ENCODE data around the gene HS3ST4. TPM values are rescaled to one million over a fixed set of nuclear protein-coding genes. Genes with fewer than 3 reads are reported as not detected.

The HS3ST4 gene
- total RNA-seq, 5 donors from 2014 or later (not counting 1 experiment from before 2014, with no cell fraction given) = not detected

- Mint-ChIP-seq H3K36me3 (no peaks in the 10 kb centered on the region), H3K4me3 (no peak overlapping the region), H3K4me1 (no peaks in the 10 kb centered on the region), H3K27me3 (peaks cover 0 to 3% of the 10 kb centered on the region in 2 donors), H3K27ac (no peak overlapping the region), H3K9me3 (no peaks in the 10 kb centered on the region)
- Histone ChIP-seq H3K4me3 (ENCODE audit: control insufficient read depth in 1 of 2, extremely low read depth in 1 of 2, low read length in 1 of 2) (no peak overlapping the region), H3K36me3 (ENCODE audit: control insufficient read depth in 2 of 2, extremely low read depth in 1 of 2, insufficient read depth in 1 of 2, low read length in 1 of 2) (no peaks in the 10 kb centered on the region), H3K4me1 (ENCODE audit: control insufficient read depth in 1 of 2, extremely low read depth in 1 of 2, insufficient read depth in 2 of 2, low read length in 2 of 2) (no peaks in the 10 kb centered on the region), H3K27ac (ENCODE audit: low read length) (no peak overlapping the region), H3K9me3 (no peaks in the 10 kb centered on the region), H3K27me3 (replicated peaks in 1 of 2; ENCODE audit: control insufficient read depth in 2 of 2, extremely low read depth in 1 of 2, insufficient read depth in 2 of 2, low read length in 1 of 2) (peaks cover 0 to 8% of the 10 kb centered on the region in 2 experiments)
- WGBS (ENCODE audit: insufficient coverage) = no CpG with 5 or more reads among the region's 5 CpGs
- ChIA-PET CTCF (no interaction called here), POLR2A (no interaction called here)
- DNase-seq = no peak
- no peak for ATAC-seq (replicated peaks in 1 of 4)
These were observed 441.8 kb downstream of the HS3ST4 start for GRCh38 chr16:26133416-26134093.

- H3K4me3 ChIP-seq (ENCODE audit: control insufficient read depth in 1 of 2, extremely low read depth in 1 of 2, low read length in 1 of 2) = no peak overlapping the region
- H3K36me3 ChIP-seq (ENCODE audit: control insufficient read depth in 2 of 2, extremely low read depth in 1 of 2, insufficient read depth in 1 of 2, low read length in 1 of 2) = no peaks in the 10 kb centered on the region
- POLR2A ChIA-PET = no interaction called here
- H3K4me1 ChIP-seq (ENCODE audit: control insufficient read depth in 1 of 2, extremely low read depth in 1 of 2, insufficient read depth in 2 of 2, low read length in 2 of 2) = no peaks in the 10 kb centered on the region
- WGBS (ENCODE audit: insufficient coverage) = no CpG with 5 or more reads among the region's 2 CpGs
- ATAC-seq (replicated peaks in 1 of 4) = no peak
- H3K27ac ChIP-seq (ENCODE audit: low read length) = no peak overlapping the region
- Mint-ChIP-seq H3K36me3 (no peaks in the 10 kb centered on the region), H3K27ac (no peak overlapping the region), H3K27me3 (peaks cover 0 to 3% of the 10 kb centered on the region in 2 donors), H3K4me3 (no peak overlapping the region), H3K4me1 (no peaks in the 10 kb centered on the region), H3K9me3 (no peaks in the 10 kb centered on the region)
- no peak for DNase-seq
- H3K9me3 ChIP-seq = no peaks in the 10 kb centered on the region
- peaks cover 0 to 8% of the 10 kb centered on the region in 2 experiments for H3K27me3 ChIP-seq (replicated peaks in 1 of 2; ENCODE audit: control insufficient read depth in 2 of 2, extremely low read depth in 1 of 2, insufficient read depth in 2 of 2, low read length in 1 of 2)
- CTCF ChIA-PET = no interaction called here
These were observed 442.8 kb downstream of the HS3ST4 start for GRCh38 chr16:26134588-26134987.

- H3K27ac Mint-ChIP-seq = no peak overlapping the region
- no CpG with 5 or more reads among the region's 2 CpGs for WGBS (ENCODE audit: insufficient coverage)
- no peak for ATAC-seq (replicated peaks in 1 of 4)
- Histone ChIP-seq H3K36me3 (ENCODE audit: control insufficient read depth in 2 of 2, extremely low read depth in 1 of 2, insufficient read depth in 1 of 2, low read length in 1 of 2) (no peaks in the 10 kb centered on the region), H3K27me3 (replicated peaks in 1 of 2; ENCODE audit: control insufficient read depth in 2 of 2, extremely low read depth in 1 of 2, insufficient read depth in 2 of 2, low read length in 1 of 2) (peaks cover 0 to 8% of the 10 kb centered on the region in 2 experiments), H3K4me3 (ENCODE audit: control insufficient read depth in 1 of 2, extremely low read depth in 1 of 2, low read length in 1 of 2) (no peak overlapping the region), H3K4me1 (ENCODE audit: control insufficient read depth in 1 of 2, extremely low read depth in 1 of 2, insufficient read depth in 2 of 2, low read length in 2 of 2) (no peaks in the 10 kb centered on the region), H3K9me3 (no peaks in the 10 kb centered on the region), H3K27ac (ENCODE audit: low read length) (no peak overlapping the region)
- peaks cover 0 to 3% of the 10 kb centered on the region in 2 donors for H3K27me3 Mint-ChIP-seq
- no peaks in the 10 kb centered on the region for H3K4me1 Mint-ChIP-seq
- CTCF ChIA-PET = no interaction called here
- DNase-seq = no peak
- no peaks in the 10 kb centered on the region for H3K9me3 Mint-ChIP-seq
- H3K4me3 Mint-ChIP-seq = no peak overlapping the region
- no peaks in the 10 kb centered on the region for H3K36me3 Mint-ChIP-seq
- POLR2A ChIA-PET = no interaction called here
These were observed 446.2 kb downstream of the HS3ST4 start for GRCh38 chr16:26137956-26138355.

DNA sequence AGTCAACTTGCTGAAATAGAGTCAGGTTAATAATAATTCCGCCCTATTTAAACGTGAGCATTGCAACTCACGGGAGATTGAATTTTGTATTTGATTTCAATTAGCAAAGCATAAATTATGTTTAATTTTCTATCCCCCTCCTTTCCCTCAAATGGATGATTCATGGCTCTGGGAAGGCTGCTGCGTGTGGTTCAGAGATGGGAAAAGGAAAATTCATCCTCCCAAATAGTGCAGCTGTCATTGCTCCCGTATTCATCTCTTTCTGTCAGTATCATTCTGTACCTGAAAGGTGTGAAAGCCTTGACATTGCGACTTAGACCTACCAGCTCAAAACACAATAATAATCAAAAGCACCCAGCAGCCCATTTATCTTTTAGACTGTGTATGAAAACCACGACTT is 447.3 kb downstream of the HS3ST4 start:
- Histone ChIP-seq H3K4me1 (ENCODE audit: control insufficient read depth in 1 of 2, extremely low read depth in 1 of 2, insufficient read depth in 2 of 2, low read length in 2 of 2) (no peaks in the 10 kb centered on the region), H3K4me3 (ENCODE audit: control insufficient read depth in 1 of 2, extremely low read depth in 1 of 2, low read length in 1 of 2) (no peak overlapping the region), H3K27ac (ENCODE audit: low read length) (no peak overlapping the region), H3K27me3 (replicated peaks in 1 of 2; ENCODE audit: control insufficient read depth in 2 of 2, extremely low read depth in 1 of 2, insufficient read depth in 2 of 2, low read length in 1 of 2) (peaks cover 0 to 8% of the 10 kb centered on the region in 2 experiments), H3K9me3 (no peaks in the 10 kb centered on the region), H3K36me3 (ENCODE audit: control insufficient read depth in 2 of 2, extremely low read depth in 1 of 2, insufficient read depth in 1 of 2, low read length in 1 of 2) (no peaks in the 10 kb centered on the region)
- Mint-ChIP-seq H3K4me1 (no peaks in the 10 kb centered on the region), H3K27ac (no peak overlapping the region), H3K9me3 (no peaks in the 10 kb centered on the region), H3K27me3 (peaks cover 0 to 3% of the 10 kb centered on the region in 2 donors), H3K36me3 (no peaks in the 10 kb centered on the region), H3K4me3 (no peak overlapping the region)
- WGBS (ENCODE audit: insufficient coverage) = no CpG with 5 or more reads among the region's 7 CpGs
- DNase-seq = no peak
- ATAC-seq (replicated peaks in 1 of 4) = no peak
- CTCF ChIA-PET = no interaction called here
- POLR2A ChIA-PET = no interaction called here

- H3K27me3 Mint-ChIP-seq = peaks cover 0 to 3% of the 10 kb centered on the region in 2 donors
- Histone ChIP-seq H3K36me3 (ENCODE audit: control insufficient read depth in 2 of 2, extremely low read depth in 1 of 2, insufficient read depth in 1 of 2, low read length in 1 of 2) (no peaks in the 10 kb centered on the region), H3K4me1 (ENCODE audit: control insufficient read depth in 1 of 2, extremely low read depth in 1 of 2, insufficient read depth in 2 of 2, low read length in 2 of 2) (no peaks in the 10 kb centered on the region), H3K4me3 (ENCODE audit: control insufficient read depth in 1 of 2, extremely low read depth in 1 of 2, low read length in 1 of 2) (no peak overlapping the region), H3K27ac (ENCODE audit: low read length) (no peak overlapping the region), H3K9me3 (no peaks in the 10 kb centered on the region), H3K27me3 (replicated peaks in 1 of 2; ENCODE audit: control insufficient read depth in 2 of 2, extremely low read depth in 1 of 2, insufficient read depth in 2 of 2, low read length in 1 of 2) (peaks cover 0 to 8% of the 10 kb centered on the region in 2 experiments)
- no peak overlapping the region for H3K4me3 Mint-ChIP-seq
- no peaks in the 10 kb centered on the region for H3K4me1 Mint-ChIP-seq
- no peak for ATAC-seq (replicated peaks in 1 of 4)
- POLR2A ChIA-PET = no interaction called here
- no peaks in the 10 kb centered on the region for H3K9me3 Mint-ChIP-seq
- H3K36me3 Mint-ChIP-seq = no peaks in the 10 kb centered on the region
- no peak overlapping the region for H3K27ac Mint-ChIP-seq
- no peak for DNase-seq
- WGBS (ENCODE audit: insufficient coverage) = 67% methylated on average over 1 of the region's 1 CpG
- CTCF ChIA-PET = no interaction called here
These were observed 448.1 kb downstream of the HS3ST4 start for GRCh38 chr16:26139884-26140283.

DNA sequence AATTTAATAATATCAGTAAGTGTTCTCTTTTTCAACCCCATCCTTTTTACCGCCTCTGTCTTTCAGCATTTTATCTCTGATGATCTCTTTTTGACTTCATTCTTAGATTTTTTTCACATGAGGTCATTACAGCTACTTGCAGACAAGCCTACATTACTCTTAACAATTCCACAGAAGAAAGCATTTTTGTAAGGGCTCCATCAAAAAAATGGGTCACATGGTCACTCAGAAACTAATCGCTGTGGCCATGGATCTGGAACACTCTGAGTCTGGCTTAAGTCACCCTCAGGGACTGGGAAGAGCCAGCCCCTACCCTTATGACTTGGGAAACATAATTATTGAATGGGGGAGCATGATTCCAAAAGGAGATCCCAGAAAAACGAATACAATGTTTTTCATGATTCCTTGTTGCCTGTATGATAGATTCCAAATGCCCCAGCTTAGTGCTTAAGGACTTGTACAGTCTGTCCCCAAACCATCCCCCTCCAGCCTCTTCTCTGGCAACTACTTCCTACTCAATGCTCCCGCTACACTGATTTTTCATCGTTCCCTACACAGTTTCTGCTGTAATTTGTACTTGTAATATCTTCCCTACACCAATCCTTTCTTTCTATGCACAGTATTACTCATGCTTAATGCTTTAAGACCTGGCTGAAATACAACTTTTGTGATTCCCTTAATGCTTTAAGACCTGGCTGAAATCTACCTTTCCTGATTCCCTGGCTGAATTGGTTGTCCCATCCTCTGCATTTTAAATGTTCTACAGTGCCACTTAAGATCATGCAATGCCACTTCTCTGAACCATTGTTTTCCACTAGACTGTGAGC is 457.8 kb downstream of the HS3ST4 start:
- Histone ChIP-seq H3K4me1 (ENCODE audit: control insufficient read depth in 1 of 2, extremely low read depth in 1 of 2, insufficient read depth in 2 of 2, low read length in 2 of 2) (no peaks in the 10 kb centered on the region), H3K9me3 (no peaks in the 10 kb centered on the region), H3K4me3 (ENCODE audit: control insufficient read depth in 1 of 2, extremely low read depth in 1 of 2, low read length in 1 of 2) (no peak overlapping the region), H3K27me3 (replicated peaks in 1 of 2; ENCODE audit: control insufficient read depth in 2 of 2, extremely low read depth in 1 of 2, insufficient read depth in 2 of 2, low read length in 1 of 2) (no peaks in the 10 kb centered on the region), H3K36me3 (ENCODE audit: control insufficient read depth in 2 of 2, extremely low read depth in 1 of 2, insufficient read depth in 1 of 2, low read length in 1 of 2) (no peaks in the 10 kb centered on the region), H3K27ac (ENCODE audit: low read length) (no peak overlapping the region)
- ATAC-seq (replicated peaks in 1 of 4) = no peak
- WGBS (ENCODE audit: insufficient coverage) = 57% methylated on average over 2 of the region's 5 CpGs
- ChIA-PET POLR2A (no interaction called here), CTCF (no interaction called here)
- Mint-ChIP-seq H3K27me3 (peaks cover 3 to 6% of the 10 kb centered on the region in 2 donors), H3K4me1 (no peaks in the 10 kb centered on the region), H3K36me3 (no peaks in the 10 kb centered on the region), H3K9me3 (no peaks in the 10 kb centered on the region), H3K4me3 (no peak overlapping the region), H3K27ac (no peak overlapping the region)
- no peak for DNase-seq
